Adipocyte (in vitro differentiated cells): Measurements from ENCODE around the gene PKD2L1.

ENCODE experiments used
- DNase-seq: peaks from one replicate; pipeline ENCODE4 v3.0.0-alpha.2; 2015; ENCODE audit warnings: low read depth
- H3K27me3 ChIP-seq: replicated peaks from 2 replicates; pipeline ENCODE4 v1.7.0; 2013; ENCODE audit warnings: mild to moderate bottlenecking, low read length, moderate library complexity; ENCODE audit not compliant: control insufficient read depth, insufficient read depth
- H3K36me3 ChIP-seq: 2 replicates; pipeline ENCODE4 v1.7.0; 2013; ENCODE audit warnings: low read length, mild to moderate bottlenecking, moderate library complexity; ENCODE audit not compliant: control insufficient read depth, insufficient read depth, severe bottlenecking
- H3K4me1 ChIP-seq: 2 replicates; pipeline ENCODE4 v1.7.0; 2013; ENCODE audit warnings: mild to moderate bottlenecking, low read length, moderate library complexity; ENCODE audit not compliant: control insufficient read depth, insufficient read depth
- H3K4me3 ChIP-seq: 2 replicates; pipeline ENCODE4 v1.7.0; 2013; ENCODE audit warnings: mild to moderate bottlenecking, low read length, moderate library complexity
- H3K9ac ChIP-seq: 2 replicates; pipeline ENCODE4 v1.7.0; 2013; ENCODE audit warnings: mild to moderate bottlenecking, low read length, moderate library complexity
- H3K9me3 ChIP-seq: 2 replicates; pipeline ENCODE4 v1.7.0; 2013; ENCODE audit warnings: mild to moderate bottlenecking, low read length, moderate library complexity; ENCODE audit not compliant: control insufficient read depth

The PKD2L1 gene

DNA sequence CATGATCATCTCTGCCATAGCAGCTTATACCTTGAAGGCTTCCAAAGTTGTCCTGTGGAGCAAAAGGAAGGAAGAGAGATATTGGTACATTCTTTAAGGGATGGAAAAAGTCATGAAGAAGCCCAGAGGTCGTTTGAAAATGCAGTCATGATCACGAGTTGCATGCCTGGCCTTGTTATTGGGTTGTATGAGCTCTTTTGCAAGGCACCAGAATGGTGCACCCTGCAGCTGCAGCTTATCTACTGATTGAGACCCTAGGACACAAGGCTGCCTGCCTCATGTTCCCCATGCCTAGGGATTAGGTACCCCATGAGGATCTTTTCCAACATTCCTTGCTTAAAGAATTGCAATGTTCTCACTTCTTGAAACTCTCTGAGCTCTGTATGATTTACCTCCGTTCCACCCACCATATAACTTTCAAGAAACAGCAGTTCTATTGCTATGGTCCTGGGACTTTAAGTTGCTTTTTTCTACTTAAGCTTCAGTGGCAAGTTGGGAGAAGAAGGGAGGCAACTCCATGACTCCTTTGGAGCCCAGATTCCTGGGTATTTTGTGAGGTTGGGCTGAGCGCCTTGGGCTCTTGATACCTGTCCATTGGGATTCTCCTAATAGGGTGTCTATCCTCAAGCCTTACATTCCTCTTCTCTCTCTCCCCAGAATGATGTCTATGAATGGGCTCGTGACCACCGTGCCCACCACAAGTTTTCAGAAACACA is 23.9 kb upstream of the PKD2L1 start:
- Histone ChIP-seq H3K4me3 (peak overlapping the region; percentile 32), H3K27me3 (no peaks in the 10 kb centered on the region), H3K9me3 (no peaks in the 10 kb centered on the region), H3K36me3 (peaks cover 80% of the 10 kb centered on the region), H3K9ac (peak overlapping the region; percentile 3), H3K4me1 (peaks cover 21% of the 10 kb centered on the region)
- DNase-seq: no peak

GRCh38 chr10:100350914-100351485 is 21.0 kb upstream of the PKD2L1 start:
- H3K27me3 ChIP-seq: no peaks in the 10 kb centered on the region
- H3K4me1 ChIP-seq: peaks cover 35% of the 10 kb centered on the region
- DNase-seq: no peak
- peak overlapping the region; percentile 87 for H3K9ac ChIP-seq
- peaks cover 66% of the 10 kb centered on the region for H3K36me3 ChIP-seq
- H3K9me3 ChIP-seq: no peaks in the 10 kb centered on the region
- H3K4me3 ChIP-seq: peak overlapping the region; percentile 89

GRCh38 chr10:100349672-100350071 is 19.6 kb upstream of the PKD2L1 start:
- Histone ChIP-seq H3K9me3 (no peaks in the 10 kb centered on the region), H3K4me1 (peaks cover 47% of the 10 kb centered on the region), H3K9ac (peak overlapping the region; percentile 87), H3K4me3 (peak overlapping the region; percentile 89), H3K36me3 (peaks cover 53% of the 10 kb centered on the region), H3K27me3 (no peaks in the 10 kb centered on the region)
- DNase-seq: no peak

DNA sequence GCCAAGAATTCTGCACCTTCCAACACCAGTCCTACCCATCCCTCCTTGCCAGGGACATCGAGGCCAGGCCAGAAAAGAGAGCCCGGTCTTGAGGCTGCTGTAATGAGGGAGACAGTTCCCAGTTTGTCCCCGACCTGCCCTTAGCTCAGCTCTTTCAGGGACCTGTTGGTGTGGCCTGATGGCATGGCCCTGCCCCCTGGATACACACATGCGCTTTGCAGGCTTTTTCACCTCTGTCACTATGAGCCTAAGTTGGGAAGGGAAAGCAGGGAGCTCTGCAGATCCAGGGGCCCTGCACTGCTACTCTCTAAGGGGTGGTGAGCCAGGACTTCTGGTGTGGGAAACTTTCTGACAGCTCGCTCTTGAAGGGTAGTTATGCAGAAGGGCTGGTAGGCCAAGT is 19.1 kb upstream of the PKD2L1 start:
- peak overlapping the region; percentile 89 for H3K4me3 ChIP-seq
- DNase-seq: no peak
- peaks cover 47% of the 10 kb centered on the region for H3K36me3 ChIP-seq
- H3K9me3 ChIP-seq: no peaks in the 10 kb centered on the region
- H3K9ac ChIP-seq: peak overlapping the region; percentile 87
- H3K27me3 ChIP-seq: no peaks in the 10 kb centered on the region
- H3K4me1 ChIP-seq: peaks cover 47% of the 10 kb centered on the region

DNA sequence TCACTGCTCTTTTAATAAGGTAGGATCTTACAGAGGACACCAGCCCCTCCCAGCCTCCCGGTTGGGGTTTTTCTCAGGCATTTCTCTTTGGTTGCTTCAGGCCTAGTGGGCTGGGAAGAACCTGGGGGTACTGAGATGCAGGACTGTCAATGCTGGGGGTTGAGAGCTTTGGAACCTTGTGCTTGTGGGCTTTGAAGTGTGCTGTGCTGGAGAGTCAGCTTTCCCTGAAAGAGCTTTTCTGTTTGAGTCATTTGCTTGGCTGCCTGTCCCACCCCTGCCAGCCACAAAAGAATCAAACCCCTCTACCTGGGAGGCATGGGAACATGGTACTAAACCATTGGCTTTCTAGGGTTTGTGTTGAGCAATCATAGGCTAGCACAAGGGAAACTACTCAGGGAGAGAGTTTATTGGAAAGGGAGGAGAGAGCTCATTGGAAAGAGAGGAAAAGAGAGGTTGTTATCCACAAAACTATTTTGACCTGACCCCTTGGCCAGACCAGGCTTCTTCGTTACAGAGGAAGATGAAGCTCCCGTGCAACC is 18.4 kb upstream of the PKD2L1 start:
- Histone ChIP-seq H3K9me3 (no peaks in the 10 kb centered on the region), H3K4me3 (peak overlapping the region; percentile 89), H3K27me3 (no peaks in the 10 kb centered on the region), H3K4me1 (peaks cover 47% of the 10 kb centered on the region), H3K9ac (peak overlapping the region; percentile 87), H3K36me3 (peaks cover 40% of the 10 kb centered on the region)
- no peak for DNase-seq

DNA sequence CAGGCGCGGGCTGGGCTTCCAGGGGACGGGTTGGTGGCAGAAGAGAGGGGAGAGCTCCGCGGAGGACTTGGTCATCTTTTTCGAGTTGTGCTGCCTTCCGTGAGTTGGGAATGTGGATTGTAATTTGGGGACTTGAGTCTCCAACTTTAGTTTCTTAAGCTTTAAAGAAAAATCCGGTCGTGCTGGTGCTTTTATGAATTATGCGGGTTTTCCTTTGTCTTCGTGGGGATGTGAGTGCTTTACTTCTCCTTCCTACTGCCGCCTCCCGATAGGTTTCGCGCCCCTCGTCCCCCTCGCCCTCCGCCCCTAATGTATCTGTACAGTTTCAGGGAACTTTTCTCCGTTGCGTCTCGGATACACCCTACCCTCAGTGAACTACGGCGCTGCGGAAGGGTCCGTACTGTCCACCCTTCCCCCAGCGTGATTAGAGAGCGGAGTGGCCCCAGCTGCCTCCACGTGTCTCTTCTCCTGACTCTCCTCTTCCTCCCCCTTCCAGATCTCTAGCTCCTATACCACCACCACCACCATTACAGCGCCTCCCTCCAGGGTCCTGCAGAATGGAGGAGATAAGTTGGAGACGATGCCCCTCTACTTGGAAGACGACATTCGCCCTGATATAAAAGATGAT is 17.7 kb upstream of the PKD2L1 start:
- Histone ChIP-seq H3K4me3 (peak overlapping the region; percentile 89), H3K36me3 (peaks cover 35% of the 10 kb centered on the region), H3K27me3 (no peaks in the 10 kb centered on the region), H3K9me3 (no peaks in the 10 kb centered on the region), H3K9ac (peak overlapping the region; percentile 87), H3K4me1 (peaks cover 47% of the 10 kb centered on the region)
- DNase-seq: peak; percentile 53

- H3K36me3 ChIP-seq: peaks cover 28% of the 10 kb centered on the region
- peak; percentile 94 for DNase-seq
- H3K9ac ChIP-seq: peak within 1 kb of the TSS; percentile 87
- H3K4me1 ChIP-seq: peaks cover 51% of the 10 kb centered on the region
- H3K27me3 ChIP-seq: no peaks in the 10 kb centered on the region
- peak within 1 kb of the TSS; percentile 89 for H3K4me3 ChIP-seq
- H3K9me3 ChIP-seq: no peaks in the 10 kb centered on the region
Measured at GRCh38 chr10:100346765-100347567, 16.9 kb upstream of the PKD2L1 start, which contains the start of gene SCD. TSS of gene SCD (plus strand) at chr10:100347233. CDS start at chr10:100347505, 272 bp downstream.

DNA sequence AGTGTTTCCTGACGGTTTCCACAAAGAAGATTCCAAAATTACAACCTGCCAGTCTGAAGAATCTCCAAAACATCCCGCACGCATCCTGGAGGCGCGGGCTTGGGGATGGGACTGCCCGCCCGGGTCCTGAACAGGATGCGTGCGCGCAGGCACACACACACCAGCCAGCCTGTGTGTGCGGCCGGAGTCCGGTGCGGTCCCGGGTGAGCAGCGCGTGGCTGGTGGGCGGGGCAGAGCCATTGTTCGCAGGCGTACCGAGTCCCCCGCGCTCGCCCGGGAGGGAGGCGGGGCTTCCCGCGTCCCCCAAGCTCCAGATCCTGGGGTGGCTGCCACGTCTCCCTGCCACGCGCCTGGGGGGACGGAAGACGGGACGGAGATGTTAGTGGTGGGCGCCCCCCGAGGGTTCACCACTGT is 16.3 kb upstream of the PKD2L1 start:
- Histone ChIP-seq H3K36me3 (peaks cover 23% of the 10 kb centered on the region), H3K27me3 (no peaks in the 10 kb centered on the region), H3K9ac (peak overlapping the region; percentile 87), H3K4me3 (peak overlapping the region; percentile 89), H3K9me3 (no peaks in the 10 kb centered on the region), H3K4me1 (peaks cover 57% of the 10 kb centered on the region)
- peak; percentile 89 for DNase-seq

DNA sequence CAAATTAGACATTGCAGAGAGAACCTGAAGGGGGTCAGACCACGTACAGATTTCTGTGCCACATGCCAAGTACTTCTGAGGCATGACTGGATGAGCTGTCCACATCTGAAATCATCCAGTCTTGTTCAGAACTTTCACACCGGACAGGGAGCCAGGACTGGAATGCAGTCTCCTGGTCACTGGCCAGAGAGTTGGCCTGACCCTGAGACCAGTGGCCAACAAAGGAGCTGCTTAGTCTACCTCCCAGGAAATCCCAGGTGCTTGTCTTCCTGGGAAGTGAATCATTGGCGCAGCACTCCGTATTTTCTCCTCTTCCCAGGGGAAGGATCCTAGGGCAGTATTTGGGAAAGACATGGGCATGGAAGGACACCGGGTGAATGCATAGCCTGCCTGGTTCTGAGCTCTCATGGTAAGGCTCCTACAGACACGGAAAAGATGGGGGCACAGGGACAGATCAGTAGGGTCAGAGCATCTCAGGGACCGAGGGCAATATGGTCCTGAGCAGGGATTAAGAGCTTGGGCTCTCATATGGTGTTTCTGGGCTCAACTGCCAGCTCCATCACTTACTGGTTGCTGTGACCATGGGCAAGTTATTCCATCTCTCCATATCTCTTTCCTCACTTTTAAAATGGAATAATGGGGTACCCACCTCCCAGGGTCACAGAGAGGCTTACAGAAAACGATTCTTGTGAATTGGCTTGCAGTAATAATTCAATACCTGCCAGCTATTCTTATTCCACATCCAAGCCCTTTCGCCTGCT is 15.7 kb upstream of the PKD2L1 start:
- peak; percentile 39 for DNase-seq
- Histone ChIP-seq H3K9ac (peak overlapping the region; percentile 87), H3K27me3 (no peaks in the 10 kb centered on the region), H3K9me3 (no peaks in the 10 kb centered on the region), H3K4me1 (peaks cover 57% of the 10 kb centered on the region), H3K36me3 (peaks cover 18% of the 10 kb centered on the region), H3K4me3 (peak overlapping the region; percentile 89)

- no peaks in the 10 kb centered on the region for H3K9me3 ChIP-seq
- H3K36me3 ChIP-seq: peaks cover 9% of the 10 kb centered on the region
- peak overlapping the region; percentile 12 for H3K9ac ChIP-seq
- no peak for DNase-seq
- H3K27me3 ChIP-seq: no peaks in the 10 kb centered on the region
- no peak overlapping the region for H3K4me3 ChIP-seq
- H3K4me1 ChIP-seq: peaks cover 59% of the 10 kb centered on the region
Measured at GRCh38 chr10:100344241-100344788, 14.3 kb upstream of the PKD2L1 start.
